HG03025 (cell line): Measurements from ENCODE around the gene CDC26.
"Not testable (repeated sequence)": the region's sequence is repeated elsewhere in the genome, so short reads cannot be mapped to it uniquely, and the experiment has no call there.

Experiments
- ATAC-seq: cut with Tn5 transposase; IDR thresholded peaks from one replicate; pipeline ENCODE4 v1.9.1; 2021; ENCODE audit warnings: mild to moderate bottlenecking, moderate library complexity; ENCODE audit not compliant: unreplicated experiment, low FRiP score

The CDC26 gene

GRCh38 chr9:113296247-113296646, 20.9 kb upstream of the CDC26 start:
- ATAC-seq, result not testable (repeated sequence)

GRCh38 chr9:113293285-113293878, 18.0 kb upstream of the CDC26 start:
- no peak for ATAC-seq

- ATAC-seq, result no peak
Measured at GRCh38 chr9:113290052-113290607, 14.8 kb upstream of the CDC26 start.

- ATAC-seq, result no peak
Measured at GRCh38 chr9:113289091-113289490, 13.7 kb upstream of the CDC26 start.

- no peak for ATAC-seq
Measured at GRCh38 chr9:113281356-113281755, 6.0 kb upstream of the CDC26 start.

- no peak for ATAC-seq
Measured at GRCh38 chr9:113278840-113279239, 3.5 kb upstream of the CDC26 start.

- no peak for ATAC-seq
Measured at GRCh38 chr9:113274474-113275156, 757 bp downstream of the CDC26 start.

- no peak for ATAC-seq
Measured at GRCh38 chr9:113269871-113270270, 5.5 kb downstream of the CDC26 start.

- no peak for ATAC-seq
Measured at GRCh38 chr9:113269355-113269754, 6.0 kb downstream of the CDC26 start.

GRCh38 chr9:113267911-113268566, 7.3 kb downstream of the CDC26 start:
- ATAC-seq, result no peak

- ATAC-seq, result no peak
Measured at GRCh38 chr9:113266174-113266573, 9.2 kb downstream of the CDC26 start.

- no peak for ATAC-seq
Measured at GRCh38 chr9:113261917-113262671, 13.3 kb downstream of the CDC26 start.

- ATAC-seq, result no peak
Measured at GRCh38 chr9:113258282-113258681, 17.1 kb downstream of the CDC26 start.

- ATAC-seq, result no peak
Measured at GRCh38 chr9:113257863-113258262, 17.5 kb downstream of the CDC26 start.

- ATAC-seq, result no peak
Measured at GRCh38 chr9:113255438-113255837, 19.9 kb downstream of the CDC26 start.

GRCh38 chr9:113254991-113255390, 20.4 kb downstream of the CDC26 start:
- ATAC-seq, result no peak

- no peak for ATAC-seq
Measured at GRCh38 chr9:113250807-113251206, 24.6 kb downstream of the CDC26 start.

- not testable (repeated sequence) for ATAC-seq
Measured at GRCh38 chr9:113249661-113250060, 25.7 kb downstream of the CDC26 start.

GRCh38 chr9:113247640-113248039, 27.7 kb downstream of the CDC26 start:
- no peak for ATAC-seq

GRCh38 chr9:113246928-113247327, 28.4 kb downstream of the CDC26 start:
- ATAC-seq, result no peak

- no peak for ATAC-seq
Measured at GRCh38 chr9:113245894-113246293, 29.5 kb downstream of the CDC26 start.
